ENCODE measurements around the gene MINDY4B. TPM values are rescaled to one million over a fixed set of nuclear protein-coding genes. Genes with fewer than 3 reads are reported as not detected.

Gene MINDY4B
- total RNA-seq, 3 donors from 2014 or later = not detected

- TF ChIP-seq CTCF (IDR thresholded peaks at IDR 0.05) = no peak
- Histone ChIP-seq H3K36me3 (ENCODE audit: low read depth) (no peaks in the 10 kb centered on the region), H3K9me3 (peaks cover 6% of the 10 kb centered on the region), H3K4me3 (no peak overlapping the region), H3K4me1 (ENCODE audit: low read depth) (peaks cover 4% of the 10 kb centered on the region)
- ATAC-seq (no peak), DNase-seq (no peak)
- intact Hi-C loops (cut with DNase I, micrococcal nuclease) = no loop called here
These were observed 57.8 kb downstream of the MINDY4B start for GRCh38 chr3:150847433-150847832.

GRCh38 chr3:150844484-150844883 lies 60.8 kb downstream of the MINDY4B start:
- DNase-seq = no peak

GRCh38 chr3:150843241-150843640 lies 62.0 kb downstream of the MINDY4B start:
- ATAC-seq = peak; percentile 73
- intact Hi-C loops (cut with DNase I, micrococcal nuclease) = no loop called here
- no peaks in the 10 kb centered on the region for H3K36me3 ChIP-seq (ENCODE audit: low read depth)
- TF ChIP-seq CTCF (IDR thresholded peaks at IDR 0.05) = no peak
- no peaks in the 10 kb centered on the region for H3K9me3 ChIP-seq
- H3K4me1 ChIP-seq (ENCODE audit: low read depth) = peaks cover 4% of the 10 kb centered on the region
- no peak overlapping the region for H3K4me3 ChIP-seq
- no peak for DNase-seq

More at GRCh38 chr3:150844484-150844883, 60.8 kb downstream of the MINDY4B start:
- Histone ChIP-seq H3K9me3 (no peaks in the 10 kb centered on the region), H3K4me3 (no peak overlapping the region), H3K4me1 (ENCODE audit: low read depth) (peaks cover 4% of the 10 kb centered on the region), H3K36me3 (ENCODE audit: low read depth) (no peaks in the 10 kb centered on the region)
- no peak for TF ChIP-seq CTCF (IDR thresholded peaks at IDR 0.05)
- peak; percentile 23 for ATAC-seq
- intact Hi-C loops (cut with DNase I, micrococcal nuclease) = no loop called here

GRCh38 chr3:150840802-150841515 lies 64.3 kb downstream of the MINDY4B start:
- Histone ChIP-seq H3K4me3 (no peak overlapping the region), H3K4me1 (ENCODE audit: low read depth) (peaks cover 4% of the 10 kb centered on the region), H3K36me3 (ENCODE audit: low read depth) (no peaks in the 10 kb centered on the region), H3K9me3 (no peaks in the 10 kb centered on the region)
- intact Hi-C loops (cut with DNase I, micrococcal nuclease) = no loop called here
- TF ChIP-seq CTCF (IDR thresholded peaks at IDR 0.05) = no peak
- no peak for ATAC-seq
- no peak for DNase-seq

GRCh38 chr3:150830745-150831144 lies 74.5 kb downstream of the MINDY4B start:
- H3K36me3 ChIP-seq (ENCODE audit: low read depth) = no peaks in the 10 kb centered on the region
- H3K9me3 ChIP-seq = no peaks in the 10 kb centered on the region
- ATAC-seq = no peak
- no peak overlapping the region for H3K4me3 ChIP-seq
- TF ChIP-seq CTCF (IDR thresholded peaks at IDR 0.05) = no peak
- DNase-seq = no peak
- intact Hi-C loops (cut with DNase I, micrococcal nuclease) = no loop called here
- H3K4me1 ChIP-seq (ENCODE audit: low read depth) = no peaks in the 10 kb centered on the region
